DOHH2 (cell line): ENCODE measurements around the gene EDARADD.

Experiments
- H3F3A ChIP-seq: fragments of 200-600 bp; sonication (generic), shearing (Covaris generic); 2 replicates; pipeline ENCODE4 v1.6.0; 2016; ENCODE audit warnings: antibody characterized with exemption, mild to moderate bottlenecking; ENCODE audit not compliant: control insufficient read depth, insufficient read depth
- H3K27ac ChIP-seq: fragments of 200-600 bp; sonication (generic); 2 replicates; pipeline ENCODE4 v1.5.1; 2014; ENCODE audit warnings: low read depth, mild to moderate bottlenecking, low read length, moderate library complexity
- H3K27me3 ChIP-seq: fragments of 200-600 bp; sonication (generic); 2 replicates; pipeline ENCODE4 v1.6.1; 2014; ENCODE audit warnings: mild to moderate bottlenecking, low read length, mixed read lengths; ENCODE audit not compliant: control insufficient read depth
- H3K36me3 ChIP-seq: fragments of 200-600 bp; sonication (generic); 2 replicates; pipeline ENCODE4 v1.6.1; 2014; ENCODE audit warnings: mild to moderate bottlenecking, low read length, moderate library complexity, mixed read lengths; ENCODE audit not compliant: control insufficient read depth
- H3K4me1 ChIP-seq: fragments of 200-600 bp; sonication (generic); 2 replicates; pipeline ENCODE4 v1.6.1; 2014; ENCODE audit warnings: mild to moderate bottlenecking, low read length, mixed read lengths; ENCODE audit not compliant: control insufficient read depth
- H3K4me2 ChIP-seq: fragments of 200-600 bp; sonication (generic); 2 replicates; pipeline ENCODE4 v1.6.0; 2014; ENCODE audit warnings: mild to moderate bottlenecking, low read length, moderate library complexity
- H3K4me3 ChIP-seq: fragments of 200-600 bp; sonication (generic); 2 replicates; pipeline ENCODE4 v1.5.1; 2014; ENCODE audit warnings: mild to moderate bottlenecking, low read length, mixed read lengths
- H3K79me2 ChIP-seq: fragments of 200-600 bp; sonication (generic); 2 replicates; pipeline ENCODE4 v1.6.1; 2014; ENCODE audit warnings: mild to moderate bottlenecking, low read length, mixed read lengths; ENCODE audit not compliant: control insufficient read depth
- H3K9me2 ChIP-seq: fragments of 200-600 bp; sonication (generic); replicated peaks from 2 replicates; pipeline ENCODE4 v1.6.1; 2014; ENCODE audit warnings: mild to moderate bottlenecking, low read length, mixed read lengths; ENCODE audit not compliant: control insufficient read depth
- H3K9me3 ChIP-seq: fragments of 200-600 bp; sonication (generic); 2 replicates; pipeline ENCODE4 v1.6.1; 2014; ENCODE audit warnings: antibody characterized with exemption, low read length, mixed read lengths; ENCODE audit not compliant: control insufficient read depth, insufficient read depth
- H4K20me1 ChIP-seq: fragments of 200-600 bp; sonication (generic); 2 replicates; pipeline ENCODE4 v1.6.0; 2014; ENCODE audit warnings: low read depth, mild to moderate bottlenecking, antibody characterized with exemption, low read length, moderate library complexity; ENCODE audit not compliant: control insufficient read depth, insufficient read depth
- EZH2phosphoT487 ChIP-seq: fragments of 200-600 bp; sonication (generic); IDR thresholded peaks from 2 replicates; pipeline ENCODE4 v1.6.1; 2017; ENCODE audit warnings: borderline replicate concordance, mild to moderate bottlenecking, antibody characterized with exemption, low read length, moderate library complexity, mixed read lengths
- TF ChIP-seq, protein P1 (sequence below): fragments of 200-600 bp; sonication (generic); IDR thresholded peaks from one replicate; pipeline ENCODE4 v1.5.1; 2014; ENCODE audit warnings: antibody characterized with exemption, mild to moderate bottlenecking, low read depth, low read length; ENCODE audit not compliant: poor library complexity, severe bottlenecking

EDARADD gene

DNA sequence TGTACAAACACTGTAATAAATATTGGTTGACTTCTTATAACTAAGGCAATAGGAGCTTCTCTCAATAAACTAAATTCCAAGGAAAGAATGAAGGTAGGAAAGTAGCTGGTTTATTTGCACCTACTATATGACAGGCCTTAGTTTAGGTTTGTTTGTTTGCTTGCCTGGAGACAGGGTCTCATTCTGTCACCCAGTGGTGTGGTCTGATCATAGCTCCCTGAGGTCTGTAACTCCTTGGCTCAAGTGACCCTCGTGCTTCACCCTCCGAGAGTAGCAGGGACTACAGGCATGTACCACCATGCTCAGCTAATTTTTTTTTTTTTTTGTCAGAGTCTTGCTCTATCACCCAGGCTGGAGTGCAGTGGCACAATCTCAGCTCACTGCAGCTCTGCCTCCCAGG, 1.9 kb upstream of the EDARADD start:
- H3K79me2 ChIP-seq: no peaks in the 10 kb centered on the region
- no peaks in the 10 kb centered on the region for H3K4me1 ChIP-seq
- no peaks in the 10 kb centered on the region for H3F3A ChIP-seq
- TF ChIP-seq EZH2phosphoT487: no peak
- TF ChIP-seq, protein P1, sequence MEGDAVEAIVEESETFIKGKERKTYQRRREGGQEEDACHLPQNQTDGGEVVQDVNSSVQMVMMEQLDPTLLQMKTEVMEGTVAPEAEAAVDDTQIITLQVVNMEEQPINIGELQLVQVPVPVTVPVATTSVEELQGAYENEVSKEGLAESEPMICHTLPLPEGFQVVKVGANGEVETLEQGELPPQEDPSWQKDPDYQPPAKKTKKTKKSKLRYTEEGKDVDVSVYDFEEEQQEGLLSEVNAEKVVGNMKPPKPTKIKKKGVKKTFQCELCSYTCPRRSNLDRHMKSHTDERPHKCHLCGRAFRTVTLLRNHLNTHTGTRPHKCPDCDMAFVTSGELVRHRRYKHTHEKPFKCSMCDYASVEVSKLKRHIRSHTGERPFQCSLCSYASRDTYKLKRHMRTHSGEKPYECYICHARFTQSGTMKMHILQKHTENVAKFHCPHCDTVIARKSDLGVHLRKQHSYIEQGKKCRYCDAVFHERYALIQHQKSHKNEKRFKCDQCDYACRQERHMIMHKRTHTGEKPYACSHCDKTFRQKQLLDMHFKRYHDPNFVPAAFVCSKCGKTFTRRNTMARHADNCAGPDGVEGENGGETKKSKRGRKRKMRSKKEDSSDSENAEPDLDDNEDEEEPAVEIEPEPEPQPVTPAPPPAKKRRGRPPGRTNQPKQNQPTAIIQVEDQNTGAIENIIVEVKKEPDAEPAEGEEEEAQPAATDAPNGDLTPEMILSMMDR: no peak
- no peaks in the 10 kb centered on the region for H3K9me3 ChIP-seq
- no peak overlapping the region for H3K4me2 ChIP-seq
- H3K9me2 ChIP-seq: no peaks in the 10 kb centered on the region
- H3K27me3 ChIP-seq: peaks cover 32% of the 10 kb centered on the region
- H3K36me3 ChIP-seq: no peaks in the 10 kb centered on the region
- H3K27ac ChIP-seq: no peak overlapping the region
- no peak overlapping the region for H3K4me3 ChIP-seq
- no peaks in the 10 kb centered on the region for H4K20me1 ChIP-seq

DNA sequence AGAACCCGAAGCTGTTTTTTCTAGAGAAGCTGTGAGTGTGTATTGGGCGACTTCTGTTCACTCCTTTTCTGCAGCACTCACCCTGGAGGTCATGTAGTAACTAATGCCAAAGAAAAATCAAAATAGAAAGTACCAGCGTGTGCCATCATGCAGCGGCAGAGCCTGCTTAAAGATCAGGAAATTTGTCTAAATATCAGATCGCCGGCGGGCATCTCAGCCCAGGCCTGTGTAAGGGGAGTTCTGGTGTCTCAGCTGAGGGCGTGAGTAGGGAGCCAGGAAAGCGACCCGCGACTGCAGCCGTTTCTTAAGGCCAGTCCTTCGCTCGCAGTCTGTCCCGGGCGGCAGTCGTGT, 768 bp downstream of the EDARADD start:
- Histone ChIP-seq H3K27ac (no peak overlapping the region), H3K4me2 (peak overlapping the region; percentile 16; the same call in 1 of the 2 replicates), H3K27me3 (peaks cover 32% of the 10 kb centered on the region), H3K9me3 (no peaks in the 10 kb centered on the region), H3K79me2 (no peaks in the 10 kb centered on the region), H4K20me1 (no peaks in the 10 kb centered on the region), H3K4me1 (no peaks in the 10 kb centered on the region), H3K36me3 (no peaks in the 10 kb centered on the region), H3F3A (no peaks in the 10 kb centered on the region), H3K9me2 (no peaks in the 10 kb centered on the region), H3K4me3 (no peak overlapping the region)
- TF ChIP-seq EZH2phosphoT487: peak; percentile 43; the same call in 1 of the 2 replicates
- TF ChIP-seq, protein P1: no peak

DNA sequence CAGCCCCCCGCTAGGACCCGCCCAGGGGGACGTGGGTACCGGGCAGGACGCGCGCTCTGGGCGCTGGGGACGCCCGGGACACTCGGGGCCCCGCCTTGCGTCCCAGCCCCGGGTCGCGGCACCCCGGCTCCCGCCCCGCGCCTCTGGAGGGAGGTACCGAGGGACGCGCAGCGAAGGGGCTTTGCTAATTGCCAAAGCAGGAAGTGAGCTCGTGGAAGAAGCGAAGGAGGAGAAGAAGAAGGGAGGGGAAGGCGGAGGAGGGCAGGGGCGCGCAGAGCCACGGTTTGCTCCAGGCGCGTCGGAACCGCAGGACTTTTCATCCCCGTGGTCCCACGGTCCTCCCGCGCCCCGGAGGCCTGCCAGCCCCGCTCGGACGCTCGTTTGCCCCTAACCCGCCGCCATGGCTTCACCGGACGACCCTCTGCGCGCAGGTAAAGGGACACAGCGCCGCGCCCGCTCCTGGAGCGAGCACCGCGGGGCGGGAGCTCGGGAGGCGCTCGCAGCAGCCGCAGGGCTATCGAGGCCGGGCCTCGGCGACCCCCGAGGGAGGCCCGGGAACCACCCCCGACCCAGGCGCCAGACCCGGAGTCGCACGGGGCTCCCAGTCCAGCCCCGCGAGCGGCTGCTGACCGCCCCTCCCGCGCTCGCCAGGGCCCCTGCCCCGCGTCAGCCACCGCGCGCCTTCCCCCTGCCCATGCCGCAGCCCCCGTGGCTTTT, 1.3 kb downstream of the EDARADD start:
- H3K9me3 ChIP-seq: no peaks in the 10 kb centered on the region
- no peak for TF ChIP-seq EZH2phosphoT487
- TF ChIP-seq, protein P1: no peak
- no peaks in the 10 kb centered on the region for H4K20me1 ChIP-seq
- H3K4me3 ChIP-seq: no peak overlapping the region
- no peaks in the 10 kb centered on the region for H3K79me2 ChIP-seq
- no peaks in the 10 kb centered on the region for H3K4me1 ChIP-seq
- H3K36me3 ChIP-seq: no peaks in the 10 kb centered on the region
- H3K4me2 ChIP-seq: peak overlapping the region; percentile 16; the same call in 1 of the 2 replicates
- peaks cover 32% of the 10 kb centered on the region for H3K27me3 ChIP-seq
- no peaks in the 10 kb centered on the region for H3F3A ChIP-seq
- H3K9me2 ChIP-seq: no peaks in the 10 kb centered on the region
- H3K27ac ChIP-seq: no peak overlapping the region
